Endothelial cell of umbilical vein (primary cell): Measurements from ENCODE around the gene NOP9. TPM values are rescaled to one million over a fixed set of nuclear protein-coding genes. Genes with fewer than 3 reads are reported as not detected.

Experiments
- BruUV-seq: library from RNA; stranded (reverse); fragments of 400-500 nt; replicated peaks from 2 replicates; lab custom pipeline; 2021; lab: Mats Ljungman, UMichigan
- CTCF ChIA-PET: fragments of 300-600, 350-600 bp; sonication (Branson Sonifier 250); formaldehyde crosslinking; loops from one replicate; lab custom pipeline; 2021; ENCODE audit warnings: antibody characterized with exemption, inconsistent platforms; lab: Charles Lee
- POLR2A ChIA-PET: fragments of 300-600, 350-600 bp; sonication (Branson Sonifier 250); formaldehyde crosslinking; loops from one replicate; lab custom pipeline; 2021; ENCODE audit warnings: antibody characterized with exemption, inconsistent platforms; lab: Charles Lee
- DNase-seq: peaks from one replicate; pipeline ENCODE4 v3.0.0-alpha.2; 2011; ENCODE audit warnings: low read depth, low spot score
- FAIRE-seq: peaks from 2 replicates; lab custom pipeline; 2011; peaks lifted over from hg19 to GRCh38; lab: Jason Lieb, UNC
- H2AFZ ChIP-seq: 2 replicates; pipeline ENCODE4 v1.6.0; 2012; ENCODE audit warnings: low read depth, low read length, control low read depth, inconsistent platforms
- H3K27ac ChIP-seq: 2 replicates; pipeline ENCODE4 v1.5.1; 2011; ENCODE audit warnings: low read depth, mild to moderate bottlenecking, control low read depth, low read length, moderate library complexity; ENCODE audit not compliant: insufficient read depth
- H3K27me3 ChIP-seq, 2 experiments: 2 replicates each; pipeline versions ENCODE4 v1.6.0 to v1.6.1; 2011; ENCODE audit warnings: low read length in 2 of 2, mixed read lengths in 1 of 2; ENCODE audit not compliant: control insufficient read depth in 2 of 2, insufficient read depth in 2 of 2
- H3K36me3 ChIP-seq, 2 experiments: 2 replicates in 1 of 2; 3 replicates in 1 of 2; pipeline ENCODE4 v1.5.1; 2011; ENCODE audit warnings: low read length in 2 of 2, mild to moderate bottlenecking in 1 of 2, moderate library complexity in 1 of 2; ENCODE audit not compliant: control insufficient read depth in 2 of 2, insufficient read depth in 2 of 2; ENCODE audit errors: extremely low read depth in 1 of 2
- H3K4me1 ChIP-seq: 3 replicates; pipeline ENCODE4 v1.5.1; 2011; ENCODE audit warnings: mild to moderate bottlenecking, low read length; ENCODE audit not compliant: control insufficient read depth, insufficient read depth; ENCODE audit errors: extremely low read depth
- H3K4me2 ChIP-seq: 2 replicates; pipeline ENCODE4 v1.6.1; 2011; ENCODE audit warnings: low read length, control low read depth, mixed read lengths; ENCODE audit not compliant: insufficient read depth
- H3K4me3 ChIP-seq, 3 experiments: fragments of 200-600 bp in 1 of 3; sonication (generic), shearing (Covaris generic) in 1 of 3; replicated peaks in 1 of 3; 2 replicates each; pipeline ENCODE4 v1.5.1; 2011 to 2016; ENCODE audit warnings: control low read depth in 3 of 3, low read length in 3 of 3, mild to moderate bottlenecking in 2 of 3, inconsistent platforms in 1 of 3, low read depth in 1 of 3, moderate library complexity in 1 of 3; ENCODE audit not compliant: insufficient read depth in 1 of 3
- H3K79me2 ChIP-seq: 2 replicates; pipeline ENCODE4 v1.6.0; 2012; ENCODE audit warnings: low read length, inconsistent platforms; ENCODE audit not compliant: control insufficient read depth, insufficient read depth
- H3K9ac ChIP-seq: replicated peaks from 2 replicates; pipeline ENCODE3; 2011; ENCODE audit warnings: low read length, control low read depth; ENCODE audit not compliant: insufficient read depth; ENCODE audit errors: extremely low read depth
- H3K9me1 ChIP-seq: replicated peaks from 3 replicates; pipeline ENCODE4 v1.6.0; 2011; ENCODE audit warnings: mild to moderate bottlenecking, low read length; ENCODE audit not compliant: control insufficient read depth, insufficient read depth; ENCODE audit errors: extremely low read depth
- H3K9me3 ChIP-seq: replicated peaks from 2 replicates; pipeline ENCODE4 v1.5.1; 2012; ENCODE audit warnings: low read length, inconsistent platforms; ENCODE audit not compliant: control insufficient read depth, insufficient read depth
- H4K20me1 ChIP-seq: replicated peaks from 2 replicates; pipeline ENCODE3; 2011; ENCODE audit warnings: mild to moderate bottlenecking, low read length; ENCODE audit not compliant: control insufficient read depth, insufficient read depth; ENCODE audit errors: extremely low read depth
- CTCF ChIP-seq, 2 donors: IDR thresholded peaks; 1 replicate in 1 of 2; 2 replicates in 1 of 2; pipeline ENCODE4 v1.5.1; 2011; ENCODE audit warnings: low read length in 2 of 2, mild to moderate bottlenecking in 2 of 2, moderate library complexity in 2 of 2, control low read depth in 1 of 2, inconsistent platforms in 1 of 2, low read depth in 1 of 2; ENCODE audit not compliant: insufficient read depth in 1 of 2; ENCODE audit errors: extremely low read depth in 1 of 2
- EZH2 ChIP-seq: IDR thresholded peaks from 2 replicates; pipeline ENCODE4 v1.6.1; 2012; ENCODE audit warnings: borderline replicate concordance, low read depth, mild to moderate bottlenecking, moderate library complexity, low read length, inconsistent platforms; ENCODE audit not compliant: severe bottlenecking
- GATA2 ChIP-seq: IDR thresholded peaks from 2 replicates; pipeline ENCODE4 v1.7.0; 2011; ENCODE audit warnings: low read depth, mild to moderate bottlenecking, moderate library complexity, mixed read lengths, low read length; ENCODE audit not compliant: insufficient read length, insufficient read depth
- JUN ChIP-seq: IDR thresholded peaks from 2 replicates; pipeline ENCODE4 v1.6.1; 2011; ENCODE audit warnings: borderline replicate concordance, low read depth; ENCODE audit not compliant: insufficient read length, insufficient read depth
- MAX ChIP-seq: IDR thresholded peaks from 2 replicates; pipeline ENCODE4 v1.6.1; 2011; ENCODE audit not compliant: insufficient read depth, insufficient read length
- MYC ChIP-seq: IDR thresholded peaks from one replicate; pipeline ENCODE4 v1.6.1; 2011; ENCODE audit warnings: mild to moderate bottlenecking, low read depth, low read length
- POLR2A ChIP-seq: IDR thresholded peaks from 2 replicates; pipeline ENCODE4 v1.6.1; 2012; ENCODE audit warnings: low read depth, mild to moderate bottlenecking, control low read depth, low read length
- POLR2AphosphoS5 ChIP-seq: IDR thresholded peaks from 2 replicates; pipeline ENCODE4 v1.6.1; 2012; ENCODE audit warnings: low read depth, mild to moderate bottlenecking, control low read depth, low read length, moderate library complexity; ENCODE audit not compliant: insufficient read depth
- dilution Hi-C: fragments of 300-500 bp; cut with MboI; formaldehyde crosslinking; loops from one replicate; pipeline ENCODE4 v1.15.0; 2019; ENCODE audit warnings: low sequenced_read_pairs; ENCODE audit not compliant: extremely low pct_ligation_motif_present
- intact Hi-C: fragments of 100-400 bp; cut with micrococcal nuclease; formaldehyde crosslinking; loops from one replicate; pipeline ENCODE4 v1.10.0; 2022
- polyA plus RNA-seq, 4 experiments: library from polyadenylated mRNA; depleted of rRNA in 3 of 4; stranded (reverse) in 3 of 4; unstranded in 1 of 4; fragments of >200 nt; gene quantifications; 2 replicates each; pipeline versions ENCODE4 v1.2.1 to v1.2.3, GENCODE V29; 2011 to 2012; ENCODE audit warnings: missing spikeins in 1 of 4
- total RNA-seq: library from RNA; stranded (reverse); gene quantifications from 2 replicates; pipeline ENCODE4 v1.2.3, GENCODE V29; 2021

NOP9 gene
- total and polyA plus RNA-seq, 2 donors (not counting 3 experiments of a cell fraction or from before 2014, with no cell fraction given), result 16.2 to 31.0 TPM

GRCh38 chr14:24310646-24311604 is 11.3 kb downstream of the NOP9 start, which contains the start of gene LTB4R:
Gene LTB4R, plus strand, starts transcription at chr14:24311502. Its CDS starts 4,150 bp downstream, at chr14:24315652.
- DNase-seq, result peak; percentile 88
- ChIA-PET POLR2A (interaction anchor here (1.3 kb wide), 1 partner anchor 69 kb away, joined by 5 read pairs; the partner anchor contains the start of gene TINF2), CTCF (interaction anchor here (0.6 to 7.4 kb wide), 12 partner anchors 12 to 196 kb away, joined by 3 to 122 read pairs (median 6); partner anchors contain the start of genes CHMP4A, DCAF11, DHRS1 and IRF9)
- dilution Hi-C loops (no loop called here), intact Hi-C loops (no loop called here)
- Histone ChIP-seq H3K79me2 (no peaks in the 10 kb centered on the region), H3K4me1 (peaks cover 60% of the 10 kb centered on the region), H3K36me3 (peaks cover 0 to 8% of the 10 kb centered on the region in 2 experiments), H3K9me1 (no peaks in the 10 kb centered on the region), H3K27me3 (no peaks in the 10 kb centered on the region), H3K4me3 (peak within 1 kb of the TSS in 1 of 3 experiments; percentile 19), H2AFZ (peak within 1 kb of the TSS; percentile 25), H3K9me3 (no peaks in the 10 kb centered on the region), H3K9ac (peak within 1 kb of the TSS; percentile 27), H3K4me2 (peak within 1 kb of the TSS; percentile 32), H4K20me1 (no peaks in the 10 kb centered on the region), H3K27ac (peak within 1 kb of the TSS; percentile 91)
- no TSS peak for BruUV-seq
- FAIRE-seq, result peak; percentile 85
- peak; percentile 64 for TF ChIP-seq MAX
- TF ChIP-seq CTCF (IDR thresholded peaks at IDR 0.05; ENCODE audit: extremely low read depth in 1 of 2, insufficient read depth in 1 of 2, low read depth in 1 of 2, low read length in 2 of 2), result peak; percentile 20 to 53
- TF ChIP-seq GATA2, result no peak
- peak; percentile 78 for TF ChIP-seq POLR2AphosphoS5
- no peak for TF ChIP-seq EZH2
- TF ChIP-seq MYC, result no peak
- TF ChIP-seq JUN, result no peak
- peak; percentile 34 for TF ChIP-seq POLR2A
